ENCODE measurements around the gene MAGT1. TPM values are rescaled to one million over a fixed set of nuclear protein-coding genes. Genes with fewer than 3 reads are reported as not detected.
"Not testable (repeated sequence)": the region's sequence is repeated elsewhere in the genome, so short reads cannot be mapped to it uniquely, and the experiment has no call there.

The MAGT1 gene
- 10 to 100 TPM; 35.0 to 40.6 TPM for total RNA-seq

GRCh38 chrX:77894921-77895886, at the start of gene MAGT1:
Gene MAGT1, minus strand, starts transcription at chrX:77895435. Its CDS starts 25 bp downstream, at chrX:77895410.
- Mint-ChIP-seq H3K27ac (peak within 1 kb of the TSS; percentile 100), H3K9me3 (ENCODE audit: low read depth) (no peaks in the 10 kb centered on the region), H3K36me3 (ENCODE audit: low read depth) (peaks cover 10% of the 10 kb centered on the region), H3K4me3 (peak within 1 kb of the TSS; percentile 96), H3K4me1 (peaks cover 20% of the 10 kb centered on the region), H3K27me3 (no peaks in the 10 kb centered on the region)
- DNase-seq (peak; percentile 93), ATAC-seq (peak; percentile 91)
- ChIA-PET POLR2A (interaction anchor here (0.6 to 1.2 kb wide), 2 partner anchors 129 to 1282 kb away, joined by 3 to 4 read pairs; no protein-coding TSS in a partner anchor), CTCF (interaction anchor here (0.6 to 2.1 kb wide), 6 partner anchors 10 to 216 kb away, joined by 3 to 4 read pairs (median 3); partner anchors contain the start of gene ATP7A)
- intact Hi-C loops (cut with DNase I, micrococcal nuclease), result loop anchor here (1.0 to 10.0 kb wide), 9 partner anchors 15 to 1723 kb away; partner anchors contain the start of genes ATRX (in 2 of the 2), PGK1 (in 2 of the 2), ATP7A (in 1 of the 2) and FGF16 (in 1 of the 2)

GRCh38 chrX:77945031-77945430, 49.8 kb upstream of the MAGT1 start:
- POLR2A ChIA-PET; ATAC-seq; H3K4me3 Mint-ChIP-seq; intact Hi-C loops (cut with DNase I, micrococcal nuclease); H3K9me3 Mint-ChIP-seq (ENCODE audit: low read depth); H3K36me3 Mint-ChIP-seq (ENCODE audit: low read depth); H3K27ac Mint-ChIP-seq; H3K27me3 Mint-ChIP-seq; CTCF ChIA-PET; H3K4me1 Mint-ChIP-seq; DNase-seq: not testable (repeated sequence)

DNA sequence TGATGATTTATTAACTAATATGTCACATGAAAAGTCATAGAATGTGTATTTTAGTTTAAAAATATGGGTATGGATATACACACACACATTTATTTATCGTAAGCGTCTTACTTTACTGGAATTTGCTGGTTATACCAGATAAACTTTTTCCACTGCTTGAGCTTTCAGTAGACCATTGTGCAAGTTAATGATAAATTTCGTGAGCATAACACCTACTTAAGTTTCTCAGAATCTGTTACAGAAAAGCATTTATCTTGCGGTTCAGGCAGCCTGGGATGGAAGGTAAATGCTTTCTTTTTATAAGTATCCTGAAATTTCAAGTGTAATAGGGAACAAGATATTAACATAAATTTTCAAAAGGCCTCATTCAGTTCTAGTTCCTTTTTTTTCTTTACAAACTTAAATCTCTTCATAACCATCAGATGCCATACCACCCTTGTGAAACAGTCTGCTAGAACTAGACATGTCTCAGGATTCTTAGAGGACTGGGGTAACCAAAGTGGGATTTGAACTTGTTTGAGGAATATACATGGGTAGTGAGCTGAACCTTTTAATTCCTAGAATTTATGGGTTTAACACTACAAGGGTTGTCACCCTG, 42.9 kb upstream of the MAGT1 start:
- H3K27me3 Mint-ChIP-seq, result no peaks in the 10 kb centered on the region
- ChIA-PET POLR2A (no interaction called here), CTCF (no interaction called here)
- H3K27ac Mint-ChIP-seq, result no peak overlapping the region
- no peaks in the 10 kb centered on the region for H3K36me3 Mint-ChIP-seq (ENCODE audit: low read depth)
- H3K9me3 Mint-ChIP-seq (ENCODE audit: low read depth), result no peaks in the 10 kb centered on the region
- intact Hi-C loops (cut with DNase I, micrococcal nuclease), result no loop called here
- no peak for DNase-seq
- no peak for ATAC-seq
- H3K4me3 Mint-ChIP-seq, result no peak overlapping the region
- H3K4me1 Mint-ChIP-seq, result peaks cover 7% of the 10 kb centered on the region

- DNase-seq (no peak), ATAC-seq (no peak)
- Mint-ChIP-seq H3K9me3 (ENCODE audit: low read depth) (no peaks in the 10 kb centered on the region), H3K36me3 (ENCODE audit: low read depth) (no peaks in the 10 kb centered on the region), H3K27ac (no peak overlapping the region), H3K27me3 (no peaks in the 10 kb centered on the region), H3K4me3 (no peak overlapping the region), H3K4me1 (peaks cover 2% of the 10 kb centered on the region)
- intact Hi-C loops (cut with DNase I, micrococcal nuclease), result no loop called here
- POLR2A ChIA-PET, result no interaction called here
- CTCF ChIA-PET, result no interaction called here
Measured at GRCh38 chrX:77937291-77937690, 42.1 kb upstream of the MAGT1 start.

DNA sequence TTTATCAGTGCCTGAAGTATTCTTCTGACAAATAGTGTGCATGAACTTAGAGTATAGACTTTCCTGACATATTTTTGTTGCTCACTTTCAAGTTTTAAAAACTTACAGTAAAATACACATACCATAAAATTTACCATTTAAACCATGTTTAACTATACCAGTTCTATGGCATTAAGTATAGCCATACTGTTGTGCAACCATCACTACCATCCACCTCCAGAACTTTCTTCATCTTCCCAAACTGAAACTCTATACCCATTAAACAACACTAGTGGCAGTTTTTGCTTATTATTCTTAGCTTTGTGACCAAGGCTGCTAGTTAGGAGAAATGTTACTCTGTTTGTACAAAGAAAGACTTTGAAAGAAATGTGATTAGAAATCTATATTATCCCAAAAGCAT, 41.1 kb upstream of the MAGT1 start:
- Mint-ChIP-seq H3K36me3 (ENCODE audit: low read depth) (no peaks in the 10 kb centered on the region), H3K4me1 (no peaks in the 10 kb centered on the region), H3K27me3 (no peaks in the 10 kb centered on the region), H3K9me3 (ENCODE audit: low read depth) (no peaks in the 10 kb centered on the region), H3K27ac (no peak overlapping the region), H3K4me3 (no peak overlapping the region)
- CTCF ChIA-PET, result no interaction called here
- DNase-seq, result no peak
- POLR2A ChIA-PET, result no interaction called here
- ATAC-seq, result no peak
- intact Hi-C loops (cut with DNase I, micrococcal nuclease), result no loop called here

DNA sequence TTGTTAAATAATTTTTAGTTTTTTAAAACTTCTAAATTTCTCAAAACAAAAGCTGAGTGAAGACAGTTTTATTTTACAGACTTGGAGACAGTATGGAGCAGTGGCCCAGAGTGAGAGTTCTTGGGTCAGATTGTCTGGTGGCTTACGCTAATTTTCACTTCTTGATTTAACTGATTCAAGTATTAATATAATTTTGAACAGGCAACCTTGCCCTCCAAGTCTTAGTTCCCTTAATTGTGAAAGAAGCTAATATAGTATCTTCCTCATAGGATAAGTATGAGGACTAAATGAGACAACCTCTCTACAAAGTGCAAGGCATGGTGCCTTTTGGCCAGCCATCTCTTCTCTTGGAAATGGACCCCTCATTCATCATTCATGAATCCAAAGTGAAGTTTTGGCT, 40.7 kb upstream of the MAGT1 start:
- Mint-ChIP-seq H3K9me3 (ENCODE audit: low read depth) (no peaks in the 10 kb centered on the region), H3K27me3 (no peaks in the 10 kb centered on the region), H3K36me3 (ENCODE audit: low read depth) (no peaks in the 10 kb centered on the region), H3K4me3 (no peak overlapping the region), H3K4me1 (no peaks in the 10 kb centered on the region), H3K27ac (no peak overlapping the region)
- POLR2A ChIA-PET, result no interaction called here
- intact Hi-C loops (cut with DNase I, micrococcal nuclease), result no loop called here
- CTCF ChIA-PET, result no interaction called here
- DNase-seq, result no peak
- no peak for ATAC-seq

DNA sequence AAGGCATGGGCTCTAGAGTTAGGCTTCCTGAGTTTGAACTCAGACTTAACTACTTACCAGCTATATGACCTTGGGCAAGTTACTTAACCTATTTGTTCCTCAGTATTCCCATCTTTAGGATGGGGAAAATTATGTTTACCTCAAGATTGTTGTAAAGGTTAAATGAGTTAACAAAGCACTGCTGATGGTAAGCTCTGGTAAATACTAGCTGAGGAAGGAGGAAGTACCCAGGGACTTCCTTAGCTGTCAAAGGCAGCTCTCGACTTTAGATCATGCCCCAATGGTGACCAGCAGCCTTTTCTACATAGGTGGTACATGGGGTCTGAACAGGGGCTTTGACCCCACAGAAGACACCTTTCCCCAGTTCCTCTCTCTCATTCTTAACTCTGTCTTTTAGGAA, 35.3 kb upstream of the MAGT1 start:
- intact Hi-C loops (cut with DNase I, micrococcal nuclease), result no loop called here
- Mint-ChIP-seq H3K4me3 (no peak overlapping the region), H3K27me3 (no peaks in the 10 kb centered on the region), H3K27ac (no peak overlapping the region), H3K4me1 (peaks cover 1% of the 10 kb centered on the region), H3K36me3 (ENCODE audit: low read depth) (no peaks in the 10 kb centered on the region), H3K9me3 (ENCODE audit: low read depth) (no peaks in the 10 kb centered on the region)
- POLR2A ChIA-PET, result no interaction called here
- CTCF ChIA-PET, result no interaction called here
- ATAC-seq (no peak), DNase-seq (no peak)

- Mint-ChIP-seq H3K36me3 (ENCODE audit: low read depth) (peaks cover 4% of the 10 kb centered on the region), H3K4me1 (peaks cover 7% of the 10 kb centered on the region), H3K27me3 (no peaks in the 10 kb centered on the region), H3K27ac (no peak overlapping the region), H3K4me3 (no peak overlapping the region), H3K9me3 (ENCODE audit: low read depth) (peaks cover 2% of the 10 kb centered on the region)
- CTCF ChIA-PET, result interaction anchor here (0.5 kb wide), 1 partner anchor 177 kb away, joined by 4 read pairs; no protein-coding TSS in a partner anchor
- POLR2A ChIA-PET, result no interaction called here
- DNase-seq (no peak), ATAC-seq (no peak)
- intact Hi-C loops (cut with DNase I, micrococcal nuclease), result no loop called here
Measured at GRCh38 chrX:77925764-77926163, 30.5 kb upstream of the MAGT1 start.

DNA sequence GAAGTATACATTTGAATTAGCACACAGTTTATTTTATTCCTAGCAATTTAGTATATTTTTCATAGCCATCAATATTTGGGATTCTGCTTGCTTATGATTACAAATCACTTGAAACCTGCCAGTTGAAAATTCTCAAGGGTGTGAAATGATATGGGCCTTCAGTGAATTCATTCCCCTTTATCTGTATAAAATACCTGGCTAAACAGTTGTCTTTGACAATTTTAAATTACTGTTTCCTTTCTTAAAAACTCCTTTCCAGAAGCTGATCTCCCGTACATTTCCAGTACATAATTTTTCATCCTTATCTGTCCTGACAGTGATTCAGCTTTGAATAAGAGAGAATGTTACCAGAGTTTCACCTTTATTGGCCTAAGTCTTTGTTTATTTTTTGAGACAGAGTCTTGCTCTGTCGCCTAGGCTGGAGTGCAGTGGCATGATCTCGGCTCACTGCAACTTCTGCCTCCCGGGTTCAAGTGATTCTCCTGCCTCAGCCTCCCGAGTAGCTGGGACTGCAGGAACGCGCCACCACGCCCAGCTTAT, 29.2 kb upstream of the MAGT1 start:
- ChIA-PET CTCF (interaction anchor here (0.6 kb wide), 1 partner anchor 211 kb away, joined by 3 read pairs; no protein-coding TSS in a partner anchor), POLR2A (no interaction called here)
- H3K27me3 Mint-ChIP-seq, result no peaks in the 10 kb centered on the region
- DNase-seq, result no peak
- H3K4me1 Mint-ChIP-seq, result peaks cover 7% of the 10 kb centered on the region
- H3K4me3 Mint-ChIP-seq, result no peak overlapping the region
- intact Hi-C loops (cut with DNase I, micrococcal nuclease), result no loop called here
- H3K27ac Mint-ChIP-seq, result no peak overlapping the region
- no peak for ATAC-seq
- peaks cover 4% of the 10 kb centered on the region for H3K36me3 Mint-ChIP-seq (ENCODE audit: low read depth)
- H3K9me3 Mint-ChIP-seq (ENCODE audit: low read depth), result peaks cover 2% of the 10 kb centered on the region

GRCh38 chrX:77922787-77923186, 27.6 kb upstream of the MAGT1 start:
- POLR2A ChIA-PET, result interaction anchor here (0.6 kb wide), 1 partner anchor 22 kb away, joined by 3 read pairs; no protein-coding TSS in a partner anchor
- peaks cover 2% of the 10 kb centered on the region for H3K9me3 Mint-ChIP-seq (ENCODE audit: low read depth)
- H3K4me3 Mint-ChIP-seq, result no peak overlapping the region
- CTCF ChIA-PET, result interaction anchor here (0.9 kb wide), 1 partner anchor 11 kb away, joined by 3 read pairs; no protein-coding TSS in a partner anchor
- intact Hi-C loops (cut with DNase I, micrococcal nuclease), result no loop called here
- DNase-seq (no peak), ATAC-seq (no peak)
- H3K27me3 Mint-ChIP-seq, result no peaks in the 10 kb centered on the region
- peaks cover 4% of the 10 kb centered on the region for H3K36me3 Mint-ChIP-seq (ENCODE audit: low read depth)
- no peak overlapping the region for H3K27ac Mint-ChIP-seq
- peaks cover 13% of the 10 kb centered on the region for H3K4me1 Mint-ChIP-seq

DNA sequence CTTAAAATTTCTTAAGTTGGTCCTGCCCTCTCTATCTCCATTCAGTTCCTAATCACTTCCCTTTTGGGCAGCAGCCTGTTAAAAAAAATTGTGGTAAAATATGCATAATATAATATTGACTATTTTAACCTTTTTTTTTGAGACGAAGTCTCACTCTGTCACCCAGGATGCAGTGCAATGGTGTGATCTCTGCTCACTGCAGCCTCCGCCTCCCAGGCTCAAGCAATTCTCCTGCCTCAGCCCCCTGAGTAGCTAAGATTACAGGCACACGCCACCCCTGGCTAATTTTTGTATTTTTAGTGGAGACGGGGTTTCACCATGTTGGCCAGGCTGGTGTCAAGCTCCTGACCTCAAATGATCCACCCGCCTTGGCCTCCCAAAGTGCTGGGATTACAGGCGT, 24.1 kb upstream of the MAGT1 start:
- H3K27me3 Mint-ChIP-seq; ATAC-seq; POLR2A ChIA-PET; DNase-seq; H3K4me3 Mint-ChIP-seq; CTCF ChIA-PET; intact Hi-C loops (cut with DNase I, micrococcal nuclease); H3K9me3 Mint-ChIP-seq (ENCODE audit: low read depth); H3K36me3 Mint-ChIP-seq (ENCODE audit: low read depth); H3K27ac Mint-ChIP-seq: not testable (repeated sequence)
- peaks cover 22% of the 10 kb centered on the region for H3K4me1 Mint-ChIP-seq
